ENCODE results near the gene MOB1A.
"Not testable (repeated sequence)": the region's sequence is repeated elsewhere in the genome, so short reads cannot be mapped to it uniquely, and the experiment has no call there.

The MOB1A gene

GRCh38 chr2:74198461-74199274 is 20.0 kb upstream of the MOB1A start, which contains the start of gene MTHFD2:
TSS of gene MTHFD2 (plus strand) at chr2:74198615. CDS start at chr2:74198642, 27 bp downstream.
- DNase-seq (ENCODE audit: low spot score) = peak; percentile 90

- DNase-seq (ENCODE audit: low spot score) = no peak
These were observed 19.4 kb upstream of the MOB1A start for GRCh38 chr2:74198023-74198460.

GRCh38 chr2:74197049-74197448 is 18.4 kb upstream of the MOB1A start:
- no peak for DNase-seq (ENCODE audit: low spot score)

GRCh38 chr2:74194799-74195198 is 16.1 kb upstream of the MOB1A start:
- DNase-seq (ENCODE audit: low spot score) = no peak

GRCh38 chr2:74191596-74192380 is 13.1 kb upstream of the MOB1A start:
- no peak for DNase-seq (ENCODE audit: low spot score)

- DNase-seq (ENCODE audit: low spot score) = no peak
These were observed 10.0 kb upstream of the MOB1A start for GRCh38 chr2:74188696-74189095.

GRCh38 chr2:74188018-74188601 is 9.4 kb upstream of the MOB1A start:
- no peak for DNase-seq (ENCODE audit: low spot score)

- not testable (repeated sequence) for DNase-seq (ENCODE audit: low spot score)
These were observed 8.0 kb upstream of the MOB1A start for GRCh38 chr2:74186706-74187105.

GRCh38 chr2:74186038-74186437 is 7.4 kb upstream of the MOB1A start:
- no peak for DNase-seq (ENCODE audit: low spot score)

- no peak for DNase-seq (ENCODE audit: low spot score)
These were observed 5.2 kb upstream of the MOB1A start for GRCh38 chr2:74183878-74184277.

- DNase-seq (ENCODE audit: low spot score) = no peak
These were observed 3.1 kb upstream of the MOB1A start for GRCh38 chr2:74181739-74182138.

- no peak for DNase-seq (ENCODE audit: low spot score)
These were observed 585 bp upstream of the MOB1A start for GRCh38 chr2:74179063-74179865.

GRCh38 chr2:74177696-74178095 is 983 bp downstream of the MOB1A start:
- no peak for DNase-seq (ENCODE audit: low spot score)

GRCh38 chr2:74174909-74175308 is 3.8 kb downstream of the MOB1A start:
- DNase-seq (ENCODE audit: low spot score) = no peak

GRCh38 chr2:74168739-74169138 is 9.9 kb downstream of the MOB1A start:
- no peak for DNase-seq (ENCODE audit: low spot score)

GRCh38 chr2:74164761-74165160 is 13.9 kb downstream of the MOB1A start:
- no peak for DNase-seq (ENCODE audit: low spot score)

- DNase-seq (ENCODE audit: low spot score) = no peak
These were observed 15.7 kb downstream of the MOB1A start for GRCh38 chr2:74162951-74163350.

GRCh38 chr2:74155830-74156229 is 22.8 kb downstream of the MOB1A start:
- DNase-seq (ENCODE audit: low spot score) = no peak

- no peak for DNase-seq (ENCODE audit: low spot score)
These were observed 25.7 kb downstream of the MOB1A start for GRCh38 chr2:74152954-74153353.

- no peak for DNase-seq (ENCODE audit: low spot score)
These were observed 28.9 kb downstream of the MOB1A start for GRCh38 chr2:74149570-74150319.

GRCh38 chr2:74149247-74149525 is 29.5 kb downstream of the MOB1A start:
- no peak for DNase-seq (ENCODE audit: low spot score)

Data from kidney capillary endothelial cell (primary cell).